Stimulated activated CD8-positive, alpha-beta memory T cell treated with anti-CD3 and anti-CD28 coated beads, Interleukin-7, amount 100 ng/mL, for 4 hours (primary cell): ENCODE data around the gene DSTN.

Experiments used
- DNase-seq, 2 donors: peaks; one replicate each; pipeline ENCODE4 v3.0.0-alpha.2; 2020; ENCODE audit warnings: low read depth in 2 of 2

Gene DSTN

DNA sequence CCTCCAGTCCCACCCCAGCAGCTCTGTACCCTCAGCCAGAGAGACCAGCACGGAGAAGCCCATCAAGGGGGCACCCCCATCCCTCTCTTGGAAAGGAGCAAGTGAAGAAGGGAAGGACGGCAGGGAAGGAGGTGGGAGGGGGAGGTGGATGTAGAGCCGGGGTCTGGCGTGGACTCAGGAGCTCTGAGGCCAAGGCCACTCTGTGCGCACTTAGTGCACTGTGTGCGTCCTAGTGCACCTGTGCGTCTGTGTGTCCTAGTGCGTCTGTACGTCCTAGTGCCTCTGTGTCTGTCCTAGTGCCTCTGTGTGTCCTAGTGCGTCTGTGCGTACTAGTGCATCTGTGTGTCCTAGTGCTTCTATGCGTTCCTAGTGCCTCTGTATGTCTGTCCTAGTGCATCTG lies 54.2 kb downstream of the DSTN start:
- no peak for DNase-seq

DNA sequence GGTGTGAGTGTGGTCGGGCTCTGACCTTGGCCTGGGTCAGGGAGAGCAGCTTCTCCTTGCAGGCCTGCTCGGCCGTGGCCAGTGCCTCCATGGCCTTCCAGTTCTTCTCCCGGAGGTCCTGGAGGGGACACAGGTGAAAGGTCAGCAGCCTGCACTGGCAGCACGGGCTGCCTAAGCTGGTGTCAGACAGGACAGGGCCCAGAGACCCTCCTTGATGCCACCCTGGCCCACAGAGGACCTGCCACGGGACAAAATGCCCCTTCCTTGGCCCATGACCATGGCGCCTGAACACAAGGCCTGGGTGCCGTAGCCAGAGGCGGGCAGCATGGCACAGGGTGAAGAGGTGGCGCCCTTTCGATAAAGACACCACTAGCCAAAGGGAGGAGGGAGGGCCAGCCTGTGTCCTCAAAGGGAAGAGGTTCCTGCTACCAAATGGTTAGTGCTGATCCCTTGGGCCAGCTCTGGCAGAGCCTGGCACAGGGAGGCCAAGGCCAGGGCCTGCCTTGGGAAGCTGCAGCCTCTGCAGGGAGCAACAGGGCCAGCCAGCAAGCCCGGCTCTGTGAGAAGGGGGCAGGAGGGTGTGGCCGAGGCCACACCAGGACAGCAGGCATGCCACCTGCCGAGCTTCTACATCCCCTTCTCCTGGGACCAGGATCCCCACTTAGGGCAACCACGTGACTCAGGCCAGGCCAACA lies 54.8 kb downstream of the DSTN start:
- no peak for DNase-seq

DNA sequence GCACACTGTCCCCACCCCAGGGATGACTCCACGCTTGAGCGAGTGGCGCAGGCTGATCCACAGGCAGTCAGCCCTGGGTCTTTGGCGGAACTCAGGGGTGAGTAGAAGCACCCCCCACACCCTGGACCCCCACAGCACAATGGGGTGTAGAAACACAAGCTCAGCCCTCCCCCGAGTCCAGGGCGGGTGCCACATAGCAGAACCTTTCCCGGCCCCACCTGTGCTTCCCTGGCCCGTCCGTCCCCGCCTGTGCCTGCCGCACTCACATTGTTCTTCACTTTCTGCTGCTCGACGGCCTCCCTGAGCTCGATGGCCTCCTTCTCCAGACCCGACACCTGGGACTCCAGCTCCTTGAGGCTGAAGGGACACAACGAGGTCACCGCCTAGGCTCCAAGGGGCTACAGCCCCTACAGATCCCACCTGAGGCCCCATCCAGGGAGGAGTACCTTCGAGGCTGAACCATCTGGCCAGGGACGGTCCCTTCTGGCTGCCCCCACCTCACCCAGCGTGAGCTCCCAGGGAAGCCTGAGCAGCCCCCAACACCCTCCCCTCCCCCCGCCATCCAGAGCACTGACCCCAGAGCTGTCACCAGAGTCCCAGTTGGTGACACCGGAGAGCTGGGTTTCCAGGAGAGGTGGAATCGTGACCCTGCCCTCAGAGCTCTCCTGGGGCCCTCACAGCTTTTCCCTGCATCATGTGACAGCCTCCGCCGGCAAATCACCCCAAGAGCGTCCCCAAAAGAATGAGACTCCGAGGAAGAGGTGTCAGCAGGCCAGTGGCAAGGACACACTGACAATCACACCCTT lies 55.6 kb downstream of the DSTN start:
- no peak for DNase-seq

DNA sequence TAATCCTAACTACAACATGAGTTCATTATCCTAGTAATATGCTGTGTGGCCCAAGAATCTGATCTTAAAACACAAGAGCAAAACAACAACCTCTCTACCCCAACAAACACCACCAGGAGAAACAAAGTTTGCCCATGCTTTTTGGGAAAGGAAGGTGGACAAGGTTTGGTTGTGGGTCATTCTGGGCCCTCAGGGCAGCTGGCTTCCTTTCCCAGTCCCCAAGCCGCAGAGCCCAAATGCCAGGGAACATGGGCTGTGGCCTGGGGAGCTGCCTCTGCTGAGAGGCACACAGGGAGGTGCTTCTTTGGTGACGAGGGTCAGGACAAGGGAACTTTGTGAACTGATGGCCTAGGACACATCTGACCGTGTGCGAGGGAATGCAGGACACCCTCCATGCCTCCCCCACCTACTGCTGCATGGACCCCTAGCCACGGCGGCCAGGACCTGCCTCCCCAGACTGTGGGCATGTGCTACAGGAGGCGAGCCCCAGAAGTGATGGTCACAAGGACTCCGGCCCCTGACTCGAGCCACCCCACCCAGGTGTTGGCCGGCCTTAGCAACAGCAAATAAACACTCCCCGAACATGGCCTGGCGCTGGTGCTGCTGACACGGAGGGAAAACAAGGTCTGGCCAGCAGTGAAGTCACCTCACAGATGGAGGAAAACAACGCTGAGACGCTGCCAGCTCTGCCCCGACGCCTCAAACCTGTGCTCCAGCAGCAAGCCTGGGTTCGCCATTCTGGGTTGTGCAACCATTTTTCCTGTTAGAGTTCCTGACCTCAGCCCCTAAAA lies 56.5 kb downstream of the DSTN start:
- DNase-seq = no peak

DNA sequence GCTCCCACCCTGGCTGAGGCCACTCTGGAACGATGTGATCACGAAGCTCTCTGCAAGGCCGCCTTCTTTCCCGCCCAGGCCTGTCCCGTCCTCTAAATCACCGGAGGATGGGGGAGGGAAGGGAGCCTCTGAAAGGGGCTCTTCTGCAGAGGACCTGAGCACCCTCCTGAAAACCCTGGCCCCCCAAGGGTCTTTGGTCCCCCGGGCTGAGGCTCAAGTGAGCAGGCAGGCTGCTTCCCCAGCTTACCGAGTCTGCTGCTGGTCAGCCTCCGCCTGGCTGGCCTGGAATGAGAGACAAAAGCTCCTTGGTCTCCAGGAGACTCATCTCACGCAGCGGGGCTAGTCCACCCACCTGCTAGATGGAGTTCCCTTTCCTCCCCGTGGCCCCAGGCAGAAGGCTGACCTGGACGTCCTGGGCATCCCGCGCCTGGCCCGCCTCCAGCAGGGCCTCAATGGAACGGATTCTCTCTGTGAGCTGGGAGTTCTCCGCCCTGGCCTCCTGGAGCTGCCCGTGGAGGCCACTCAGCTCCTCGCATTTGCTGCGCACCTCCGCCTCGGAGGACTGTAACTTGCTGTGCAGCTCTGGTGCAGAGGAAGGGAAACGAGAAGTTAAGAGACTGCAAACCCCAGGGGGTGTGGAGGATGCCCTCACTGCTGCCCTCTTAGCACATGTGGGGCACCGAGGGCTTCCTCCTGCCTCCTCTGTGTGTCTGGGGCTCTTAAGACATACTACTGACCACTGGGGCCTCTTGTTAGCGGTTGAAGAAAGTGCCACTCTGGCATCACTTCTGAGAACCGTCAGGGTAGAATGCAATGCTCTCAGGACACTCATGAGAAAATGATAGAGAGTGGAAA lies 57.5 kb downstream of the DSTN start:
- no peak for DNase-seq

DNA sequence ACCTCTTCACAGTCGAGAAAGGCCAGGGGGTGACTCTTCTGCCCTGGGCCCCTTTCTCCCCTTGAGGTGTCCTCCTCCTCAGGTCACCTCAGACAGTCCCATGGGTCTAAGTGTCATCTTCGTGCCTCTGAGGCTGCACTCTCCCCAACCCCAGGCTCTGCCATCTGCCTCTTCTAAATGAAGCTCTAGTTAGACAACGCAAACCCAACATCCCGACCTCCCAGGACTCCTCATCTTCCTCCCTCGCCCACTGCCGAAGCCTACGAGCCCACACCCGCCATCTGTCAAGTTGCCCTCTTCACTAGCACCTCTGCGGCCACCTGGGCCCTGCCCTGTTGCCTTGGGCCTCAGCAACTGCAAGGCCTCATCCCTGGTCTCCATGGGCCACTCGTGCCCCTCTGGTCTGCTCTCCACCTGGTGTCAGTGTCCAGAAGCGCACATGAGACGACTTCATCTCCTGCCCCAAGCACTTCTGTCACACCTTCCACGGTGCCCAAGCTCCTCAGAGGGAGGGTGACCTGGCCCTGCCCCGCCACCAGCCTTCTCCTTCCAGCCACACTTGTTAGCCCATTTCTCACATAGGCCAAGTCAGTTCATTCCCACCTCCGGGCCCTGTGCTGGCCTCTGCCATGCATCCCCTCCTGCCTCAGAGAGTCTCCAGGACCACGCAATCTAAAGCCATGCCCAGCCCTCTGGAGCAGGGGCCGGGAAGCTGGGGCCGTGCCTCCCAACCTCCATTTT lies 58.4 kb downstream of the DSTN start:
- no peak for DNase-seq

DNA sequence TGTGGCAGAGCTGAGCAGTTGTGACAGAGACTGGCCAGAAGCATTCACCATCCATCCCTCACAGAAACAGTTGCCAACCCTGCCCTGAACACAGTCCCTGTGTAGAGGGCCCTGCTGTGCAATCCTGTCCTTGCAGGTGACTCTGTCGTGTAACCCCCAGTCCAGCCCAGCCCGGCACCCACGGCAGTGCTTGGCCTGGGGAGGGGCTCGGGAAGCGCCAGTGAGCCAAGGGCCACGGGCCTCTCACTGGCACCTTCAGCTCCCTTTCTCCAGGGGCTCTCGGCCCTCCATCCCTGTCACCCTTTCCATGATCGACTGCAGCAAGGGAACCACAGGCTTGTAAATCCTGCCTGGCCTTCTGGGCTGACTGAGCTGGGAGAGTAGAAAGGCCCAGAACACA lies 59.1 kb downstream of the DSTN start:
- DNase-seq = no peak

DNA sequence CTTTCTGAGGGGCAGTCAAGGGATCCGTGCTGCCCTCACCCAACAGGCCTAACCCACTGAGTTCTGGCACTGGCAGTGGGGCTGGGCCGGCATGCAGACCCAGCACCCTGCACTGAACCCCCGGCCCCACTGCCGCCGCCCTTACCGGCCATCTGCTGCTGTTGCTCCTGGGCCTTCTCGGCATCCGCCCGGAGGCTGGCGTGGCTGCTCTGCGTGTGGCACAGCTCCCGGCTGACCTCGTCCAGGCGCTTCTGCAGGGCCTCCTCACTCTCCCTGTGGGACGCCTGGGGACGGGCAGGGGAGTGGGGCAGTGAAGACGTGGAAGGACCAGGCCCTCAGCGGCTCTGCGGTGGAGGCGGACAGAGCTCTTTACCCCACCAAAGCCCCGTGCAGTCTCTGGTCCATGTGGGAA lies 59.8 kb downstream of the DSTN start:
- no peak for DNase-seq

DNA sequence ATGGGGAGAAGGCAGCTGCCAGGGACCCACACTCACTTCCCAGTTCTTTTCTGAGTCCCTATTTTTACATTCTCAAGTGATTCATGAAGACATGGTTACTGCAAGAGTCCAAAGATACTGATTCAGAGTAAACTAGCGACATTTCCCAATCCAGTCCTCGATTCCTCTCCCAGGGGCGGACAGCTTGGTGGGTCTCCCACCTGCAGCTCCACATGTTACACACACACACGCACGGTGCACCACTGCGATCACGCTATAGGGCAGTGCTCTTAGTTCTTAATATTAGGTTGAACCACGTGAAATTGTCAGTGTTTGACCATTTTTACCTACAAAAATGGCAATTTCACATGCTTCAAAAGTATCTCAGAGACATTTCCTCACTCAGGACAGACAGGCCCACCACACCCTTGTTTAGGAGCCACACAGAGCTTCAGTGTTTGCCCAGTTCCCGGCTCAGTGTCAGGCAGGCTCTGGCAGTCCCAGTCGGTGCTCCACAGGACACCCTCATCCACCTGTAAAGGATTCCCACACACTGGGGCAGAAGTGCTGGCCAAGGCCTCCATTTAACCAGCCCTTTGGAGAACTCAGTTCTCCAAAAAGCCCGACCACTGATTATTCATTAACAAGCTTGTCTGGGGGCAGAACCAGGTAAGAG lies 60.4 kb downstream of the DSTN start:
- no peak for DNase-seq

DNA sequence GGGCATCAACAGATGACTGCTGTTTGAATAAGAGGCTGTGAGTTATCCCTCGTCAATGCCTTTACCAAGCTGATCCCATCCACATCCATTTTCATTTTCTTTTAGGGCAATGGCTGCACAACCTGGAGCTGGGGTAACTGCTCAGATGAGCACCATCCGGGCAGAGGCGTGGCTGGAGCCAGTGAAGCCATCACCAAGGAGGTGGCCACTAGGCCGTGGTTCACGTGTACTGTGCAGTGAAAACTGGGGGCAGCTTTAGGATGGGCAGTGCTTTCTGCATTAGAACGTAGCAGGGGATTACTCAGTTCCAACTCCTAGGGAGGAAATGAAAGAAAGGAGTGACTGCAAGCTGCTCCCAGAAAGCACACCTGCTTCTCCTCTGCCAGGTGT lies 60.9 kb downstream of the DSTN start:
- DNase-seq = no peak

DNA sequence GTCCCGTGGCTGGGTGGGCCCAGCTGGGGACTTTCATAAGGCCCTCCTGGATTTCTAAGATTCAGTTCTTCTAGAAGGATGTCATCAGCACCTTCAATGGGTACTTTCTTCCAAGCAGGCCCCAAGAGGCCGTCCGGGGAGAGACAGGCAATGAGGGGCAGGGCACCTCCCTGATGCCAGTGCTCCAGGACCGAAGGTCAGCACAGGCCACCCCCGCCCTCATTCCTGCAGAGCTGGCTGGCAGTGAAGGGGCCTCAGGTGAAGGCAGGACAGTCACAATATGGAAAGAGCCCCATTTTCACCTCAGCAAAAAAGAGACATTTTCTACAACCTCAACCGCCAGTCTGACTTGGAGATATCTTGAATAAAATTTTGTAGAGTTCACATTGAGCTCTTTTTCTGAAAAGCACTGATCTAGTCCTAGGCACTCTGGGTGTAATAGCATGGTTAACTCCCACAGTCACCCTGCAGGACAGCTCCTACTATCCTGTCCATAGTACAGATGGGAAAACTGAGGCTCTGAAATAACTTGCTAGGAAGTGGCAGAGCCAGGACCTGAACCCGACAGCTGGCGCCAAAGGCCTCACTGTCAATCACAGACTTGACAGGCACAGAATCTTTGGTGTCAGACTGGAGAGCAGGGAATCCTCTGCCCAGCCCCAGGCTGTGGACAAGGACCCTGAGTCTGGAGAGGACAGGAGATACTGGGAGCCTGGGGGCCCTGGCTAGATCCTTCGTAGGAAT lies 61.9 kb downstream of the DSTN start:
- DNase-seq = no peak

DNA sequence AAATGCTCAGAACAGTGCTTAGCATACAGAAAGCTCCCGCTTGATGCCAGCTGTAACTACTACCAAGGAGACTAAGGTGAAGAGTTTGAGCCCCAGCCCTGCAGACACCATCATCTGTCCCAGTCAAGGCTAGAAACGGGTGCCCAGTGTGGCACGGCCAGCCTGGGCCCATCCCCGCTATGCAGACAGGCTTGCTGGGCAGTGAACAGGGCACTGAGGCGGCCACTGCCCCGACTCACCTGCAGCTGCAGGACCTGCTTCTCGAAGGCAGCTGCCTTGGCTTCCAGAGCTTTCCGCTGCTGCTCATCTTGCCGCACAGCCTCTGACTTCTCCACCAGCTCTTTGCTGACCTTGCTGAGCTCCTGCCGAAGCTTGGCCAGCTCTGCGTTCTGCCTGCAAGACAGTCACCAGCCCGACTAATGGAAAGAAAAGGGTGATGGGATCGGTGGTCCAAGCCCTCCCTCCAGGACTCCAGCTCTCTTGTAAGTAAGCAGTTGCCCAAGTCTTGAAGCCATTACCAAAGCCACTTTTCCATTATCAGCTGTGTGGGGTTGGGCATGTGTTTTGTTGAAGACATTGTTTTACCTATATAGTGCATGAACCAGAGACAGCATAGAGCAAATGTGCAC lies 63.5 kb downstream of the DSTN start:
- no peak for DNase-seq

DNA sequence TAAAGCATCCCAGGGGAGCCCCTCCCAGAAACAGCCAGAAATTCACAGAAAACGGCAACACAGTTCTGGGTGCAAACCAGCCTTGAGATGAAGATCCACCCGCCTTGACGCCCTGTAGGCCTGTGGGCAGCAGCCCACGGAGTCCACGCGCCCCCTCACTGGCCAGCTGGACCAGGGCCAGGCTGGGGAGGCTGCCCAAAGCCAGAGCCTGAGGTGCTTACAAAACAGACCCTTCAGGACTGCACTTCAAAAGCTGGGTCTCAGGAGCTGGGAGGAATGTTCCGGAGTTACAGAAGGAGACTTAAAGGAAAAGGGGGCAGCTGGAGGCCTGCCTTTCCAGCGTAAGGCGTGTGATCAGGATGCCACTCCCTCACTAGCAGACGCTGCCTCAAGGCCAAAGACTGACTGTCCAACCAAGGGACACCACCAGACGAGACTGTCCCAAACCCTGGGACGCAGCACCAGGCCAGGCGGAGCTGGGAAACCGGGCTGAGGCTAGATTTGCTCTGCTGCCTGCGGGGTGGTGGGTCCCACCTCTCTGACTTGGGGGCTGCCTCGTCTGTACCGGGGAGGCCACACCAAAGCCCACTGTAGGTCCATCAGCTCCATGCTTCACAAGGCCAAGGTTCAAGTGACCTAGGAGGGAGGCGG lies 64.1 kb downstream of the DSTN start:
- no peak for DNase-seq

DNA sequence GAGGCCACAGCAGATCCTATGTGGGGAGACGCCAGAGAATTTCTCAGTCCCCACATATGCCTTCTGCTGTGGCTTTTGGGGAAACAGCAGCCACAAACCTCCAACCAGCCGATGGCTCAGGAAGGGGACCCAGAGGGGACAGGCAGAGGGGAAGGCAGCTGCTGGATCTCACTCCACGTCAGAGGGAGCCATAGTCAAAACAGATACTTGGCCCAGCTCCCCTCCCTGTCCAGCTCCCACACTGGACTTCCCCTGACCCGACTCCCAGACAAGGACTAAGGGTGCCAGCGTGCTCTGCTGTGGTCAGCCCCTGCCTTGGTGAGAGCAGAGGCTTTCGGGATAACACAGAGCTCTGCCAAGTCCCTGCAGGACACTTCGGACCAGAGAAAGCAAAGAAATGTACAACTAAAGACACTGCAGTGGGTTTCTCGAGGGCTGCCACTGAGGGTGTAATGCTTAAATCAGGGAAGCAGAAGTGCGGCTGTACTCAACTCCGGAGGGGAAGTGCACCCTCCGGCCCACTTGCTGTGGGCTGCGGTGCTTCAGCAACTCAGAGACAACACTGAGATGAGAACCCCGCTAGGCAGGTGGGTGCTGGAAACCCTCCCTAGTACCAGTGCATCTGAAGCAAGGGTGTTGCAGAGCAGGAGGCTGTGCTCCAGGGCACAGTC lies 64.9 kb downstream of the DSTN start:
- no peak for DNase-seq

DNA sequence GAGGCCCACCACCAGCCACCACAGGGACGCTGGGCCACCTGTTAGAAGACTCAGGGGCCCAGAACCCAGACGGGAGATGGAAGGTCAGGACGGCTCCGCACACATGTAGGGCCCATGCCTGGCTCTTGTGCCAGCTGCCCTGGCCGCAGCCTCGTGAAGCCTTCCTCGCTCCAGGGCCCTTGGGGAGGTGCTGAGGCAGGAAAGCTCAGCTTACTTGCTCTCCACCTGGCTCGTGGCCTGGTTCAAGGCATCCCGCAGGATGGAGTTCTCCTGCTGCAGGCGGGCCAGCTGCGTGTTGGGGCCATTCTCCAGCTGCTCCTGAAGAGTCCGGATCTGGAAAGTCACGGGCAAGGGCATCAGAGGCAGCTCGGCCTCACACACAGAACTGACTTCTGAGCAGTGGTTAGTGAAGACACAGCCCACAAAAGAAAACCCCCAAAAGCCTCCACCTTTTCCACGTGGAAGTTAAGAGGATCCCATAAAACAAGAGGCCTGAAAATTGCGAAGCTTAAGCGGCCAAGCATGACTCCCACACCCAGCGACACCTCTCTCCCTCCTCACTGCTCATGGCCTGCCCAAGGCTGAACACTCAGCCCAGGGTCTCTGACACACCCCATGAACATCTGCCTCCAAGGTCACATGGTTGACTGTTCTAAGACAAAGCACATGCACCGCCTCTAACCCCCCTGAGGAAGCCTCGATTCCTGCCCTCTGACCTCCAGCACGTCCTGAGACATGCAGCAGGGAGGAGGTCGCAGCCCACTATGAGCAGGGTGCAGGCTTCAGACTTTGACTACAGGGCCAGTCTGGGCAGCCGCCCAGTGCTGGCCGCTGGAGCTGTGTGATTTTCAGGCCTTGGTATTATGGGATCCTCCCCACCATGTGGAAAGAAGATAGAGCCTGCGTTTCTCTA lies 65.7 kb downstream of the DSTN start:
- no peak for DNase-seq

DNA sequence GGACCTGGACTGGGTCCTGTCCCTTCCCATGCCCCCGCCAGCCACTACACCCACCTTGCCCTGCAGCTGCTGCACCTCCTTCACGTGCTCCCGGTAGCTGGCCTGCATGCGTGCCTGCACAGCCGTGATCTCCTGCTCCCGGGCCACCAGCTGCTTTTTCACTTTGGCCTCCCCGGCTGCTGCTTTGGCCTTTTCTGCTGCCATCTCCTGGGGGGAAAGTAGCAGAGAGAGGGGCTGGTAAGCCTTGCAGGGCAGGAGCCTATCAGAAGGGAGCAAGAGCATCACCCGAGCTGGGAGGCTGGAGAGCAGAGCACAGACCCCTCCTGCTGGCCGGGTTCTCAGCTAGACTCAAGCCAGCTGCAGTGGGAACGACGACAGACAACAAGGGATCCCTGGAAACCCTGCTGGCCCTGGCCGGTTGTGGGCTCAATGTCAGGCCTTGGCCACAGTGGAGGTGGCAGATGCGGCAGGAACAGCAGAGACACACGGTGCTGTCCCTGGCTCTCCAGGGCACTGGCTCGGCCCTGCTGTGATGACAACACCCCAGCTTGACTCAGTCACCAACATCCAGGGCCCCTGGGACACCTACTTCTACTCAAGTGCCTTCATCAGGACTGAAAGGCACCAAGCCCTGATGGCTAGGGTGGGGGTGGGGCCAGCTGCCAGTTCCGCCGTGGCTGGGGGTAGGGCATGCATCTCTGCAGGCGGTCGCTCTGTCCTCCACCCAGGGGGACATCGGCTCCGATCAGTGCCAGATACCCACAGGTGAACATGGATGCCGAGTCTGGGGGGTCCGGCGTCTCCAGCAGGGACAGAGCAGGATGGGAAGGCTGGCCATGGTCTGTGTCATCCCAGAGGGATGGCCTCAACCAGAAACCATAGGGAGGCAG lies 66.9 kb downstream of the DSTN start:
- no peak for DNase-seq
